OCI-LY7 (cell line): ENCODE results near the gene NME7.

Source experiments
- EZH2phosphoT487 ChIP-seq: fragments of 200-600 bp; sonication (generic); IDR thresholded peaks from 2 replicates; pipeline ENCODE4 v1.6.1; 2018; ENCODE audit warnings: low read depth, borderline replicate concordance, mild to moderate bottlenecking, mixed run types, antibody characterized with exemption, low read length, moderate library complexity, mixed read lengths
- TF ChIP-seq, protein P1 (sequence below): fragments of 200-600 bp; sonication (generic); conservative IDR thresholded peaks from 2 replicates; pipeline ENCODE4 v1.5.1; 2014; ENCODE audit warnings: mild to moderate bottlenecking, antibody characterized with exemption, low read length, moderate library complexity, mixed read lengths

GRCh38 chr1:169161496-169162194, 206.0 kb downstream of the NME7 start:
- TF ChIP-seq, protein P1, sequence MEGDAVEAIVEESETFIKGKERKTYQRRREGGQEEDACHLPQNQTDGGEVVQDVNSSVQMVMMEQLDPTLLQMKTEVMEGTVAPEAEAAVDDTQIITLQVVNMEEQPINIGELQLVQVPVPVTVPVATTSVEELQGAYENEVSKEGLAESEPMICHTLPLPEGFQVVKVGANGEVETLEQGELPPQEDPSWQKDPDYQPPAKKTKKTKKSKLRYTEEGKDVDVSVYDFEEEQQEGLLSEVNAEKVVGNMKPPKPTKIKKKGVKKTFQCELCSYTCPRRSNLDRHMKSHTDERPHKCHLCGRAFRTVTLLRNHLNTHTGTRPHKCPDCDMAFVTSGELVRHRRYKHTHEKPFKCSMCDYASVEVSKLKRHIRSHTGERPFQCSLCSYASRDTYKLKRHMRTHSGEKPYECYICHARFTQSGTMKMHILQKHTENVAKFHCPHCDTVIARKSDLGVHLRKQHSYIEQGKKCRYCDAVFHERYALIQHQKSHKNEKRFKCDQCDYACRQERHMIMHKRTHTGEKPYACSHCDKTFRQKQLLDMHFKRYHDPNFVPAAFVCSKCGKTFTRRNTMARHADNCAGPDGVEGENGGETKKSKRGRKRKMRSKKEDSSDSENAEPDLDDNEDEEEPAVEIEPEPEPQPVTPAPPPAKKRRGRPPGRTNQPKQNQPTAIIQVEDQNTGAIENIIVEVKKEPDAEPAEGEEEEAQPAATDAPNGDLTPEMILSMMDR = no peak
- no peak for TF ChIP-seq EZH2phosphoT487
